OCI-LY1 (cell line): ENCODE measurements around the gene TNC.

Experiments used
- H2AFZ ChIP-seq: fragments of 200-600 bp; sonication (generic), shearing (Covaris generic); 2 replicates; pipeline ENCODE4 v1.6.0; 2014; ENCODE audit warnings: antibody characterized with exemption, mild to moderate bottlenecking, low read length
- H3F3A ChIP-seq: fragments of 200-600 bp; sonication (generic), shearing (Covaris generic); 2 replicates; pipeline ENCODE4 v1.6.0; 2014; ENCODE audit warnings: mild to moderate bottlenecking, antibody characterized with exemption, low read length, moderate library complexity; ENCODE audit not compliant: insufficient read depth
- H3K27ac ChIP-seq: fragments of 200-600 bp; sonication (generic); 2 replicates; pipeline ENCODE4 v1.5.1; 2014; ENCODE audit warnings: low read length, mixed run types, mild to moderate bottlenecking, low read depth; ENCODE audit not compliant: poor library complexity, severe bottlenecking
- H3K27me3 ChIP-seq: fragments of 200-600 bp; sonication (generic); 2 replicates; pipeline ENCODE4 v1.6.0; 2014; ENCODE audit warnings: antibody characterized with exemption, mild to moderate bottlenecking, low read length, moderate library complexity; ENCODE audit not compliant: insufficient read depth
- H3K36me3 ChIP-seq: fragments of 200-600 bp; sonication (generic); 2 replicates; pipeline ENCODE4 v1.6.1; 2014; ENCODE audit warnings: mild to moderate bottlenecking, antibody characterized with exemption, low read length, moderate library complexity, mixed read lengths; ENCODE audit not compliant: insufficient read depth
- H3K4me1 ChIP-seq: fragments of 200-600 bp; sonication (generic); 2 replicates; pipeline ENCODE4 v1.5.1; 2014; ENCODE audit warnings: mild to moderate bottlenecking, low read length, moderate library complexity; ENCODE audit not compliant: insufficient read depth, severe bottlenecking
- H3K4me2 ChIP-seq: fragments of 200-600 bp; sonication (generic), shearing (Covaris generic); 2 replicates; pipeline ENCODE4 v1.6.1; 2014; ENCODE audit warnings: low read length
- H3K4me3 ChIP-seq: fragments of 200-600 bp; sonication (generic); 2 replicates; pipeline ENCODE4 v1.5.1; 2014; ENCODE audit warnings: low read length, low read depth, mild to moderate bottlenecking, mixed read lengths; ENCODE audit not compliant: poor library complexity, severe bottlenecking
- H3K79me2 ChIP-seq: fragments of 200-600 bp; shearing (Covaris generic); 2 replicates; pipeline ENCODE4 v1.6.1; 2016; ENCODE audit warnings: mixed run types, low read length, mixed read lengths; ENCODE audit not compliant: insufficient read depth
- H3K9ac ChIP-seq: fragments of 200-600 bp; sonication (generic), shearing (Covaris generic); 2 replicates; pipeline ENCODE4 v1.6.1; 2014; ENCODE audit warnings: mild to moderate bottlenecking, low read length, mixed read lengths
- H3K9me2 ChIP-seq: fragments of 200-600 bp; sonication (generic), shearing (Covaris generic); 2 replicates; pipeline ENCODE4 v1.6.1; 2014; ENCODE audit warnings: low read depth, mild to moderate bottlenecking, low read length, mixed read lengths
- H3K9me3 ChIP-seq: fragments of 200-600 bp; shearing (Covaris generic); 2 replicates; pipeline ENCODE4 v1.6.1; 2014; ENCODE audit warnings: low read length, mixed read lengths
- H4K20me1 ChIP-seq: fragments of 200-600 bp; sonication (generic), shearing (Covaris generic); 2 replicates; pipeline ENCODE4 v1.6.0; 2016; ENCODE audit warnings: mild to moderate bottlenecking, low read length; ENCODE audit not compliant: insufficient read depth
- EZH2 ChIP-seq: fragments of 200-600 bp; sonication (generic), shearing (Covaris generic); IDR thresholded peaks from 2 replicates; pipeline ENCODE4 v1.8.0; 2017; ENCODE audit warnings: borderline replicate concordance, mixed run types, mild to moderate bottlenecking, antibody characterized with exemption, low read length, moderate library complexity, mixed read lengths
- TF ChIP-seq, protein P1 (sequence below): fragments of 200-600 bp; sonication (generic), shearing (Covaris generic); IDR thresholded peaks from 2 replicates; pipeline ENCODE4 v1.5.1; 2017; ENCODE audit warnings: mild to moderate bottlenecking, antibody characterized with exemption, low read length, moderate library complexity, mixed read lengths

Gene TNC

GRCh38 chr9:115025721-115026120 lies 92.2 kb downstream of the TNC start:
- Histone ChIP-seq H3K79me2 (no peaks in the 10 kb centered on the region), H3K4me1 (no peaks in the 10 kb centered on the region), H3K4me3 (no peak overlapping the region), H2AFZ (no peak overlapping the region), H3K9me2 (no peaks in the 10 kb centered on the region), H3K36me3 (no peaks in the 10 kb centered on the region), H3K9ac (no peak overlapping the region), H3K4me2 (no peak overlapping the region), H3K27ac (no peak overlapping the region), H4K20me1 (no peaks in the 10 kb centered on the region), H3K9me3 (no peaks in the 10 kb centered on the region), H3F3A (no peaks in the 10 kb centered on the region), H3K27me3 (no peaks in the 10 kb centered on the region)
- no peak for TF ChIP-seq EZH2
- TF ChIP-seq, protein P1, sequence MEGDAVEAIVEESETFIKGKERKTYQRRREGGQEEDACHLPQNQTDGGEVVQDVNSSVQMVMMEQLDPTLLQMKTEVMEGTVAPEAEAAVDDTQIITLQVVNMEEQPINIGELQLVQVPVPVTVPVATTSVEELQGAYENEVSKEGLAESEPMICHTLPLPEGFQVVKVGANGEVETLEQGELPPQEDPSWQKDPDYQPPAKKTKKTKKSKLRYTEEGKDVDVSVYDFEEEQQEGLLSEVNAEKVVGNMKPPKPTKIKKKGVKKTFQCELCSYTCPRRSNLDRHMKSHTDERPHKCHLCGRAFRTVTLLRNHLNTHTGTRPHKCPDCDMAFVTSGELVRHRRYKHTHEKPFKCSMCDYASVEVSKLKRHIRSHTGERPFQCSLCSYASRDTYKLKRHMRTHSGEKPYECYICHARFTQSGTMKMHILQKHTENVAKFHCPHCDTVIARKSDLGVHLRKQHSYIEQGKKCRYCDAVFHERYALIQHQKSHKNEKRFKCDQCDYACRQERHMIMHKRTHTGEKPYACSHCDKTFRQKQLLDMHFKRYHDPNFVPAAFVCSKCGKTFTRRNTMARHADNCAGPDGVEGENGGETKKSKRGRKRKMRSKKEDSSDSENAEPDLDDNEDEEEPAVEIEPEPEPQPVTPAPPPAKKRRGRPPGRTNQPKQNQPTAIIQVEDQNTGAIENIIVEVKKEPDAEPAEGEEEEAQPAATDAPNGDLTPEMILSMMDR = no peak

GRCh38 chr9:115024925-115025535 lies 92.9 kb downstream of the TNC start:
- Histone ChIP-seq H3K9me2 (no peaks in the 10 kb centered on the region), H3K9ac (no peak overlapping the region), H3F3A (no peaks in the 10 kb centered on the region), H2AFZ (no peak overlapping the region), H3K4me2 (no peak overlapping the region), H3K79me2 (no peaks in the 10 kb centered on the region), H3K36me3 (no peaks in the 10 kb centered on the region), H4K20me1 (no peaks in the 10 kb centered on the region), H3K27ac (no peak overlapping the region), H3K27me3 (no peaks in the 10 kb centered on the region), H3K9me3 (no peaks in the 10 kb centered on the region), H3K4me1 (no peaks in the 10 kb centered on the region), H3K4me3 (no peak overlapping the region)
- TF ChIP-seq, protein P1 = no peak
- TF ChIP-seq EZH2 = no peak

- Histone ChIP-seq H3K9me2 (no peaks in the 10 kb centered on the region), H3K4me2 (no peak overlapping the region), H2AFZ (no peak overlapping the region), H3K79me2 (no peaks in the 10 kb centered on the region), H4K20me1 (no peaks in the 10 kb centered on the region), H3K9ac (no peak overlapping the region), H3K27ac (no peak overlapping the region), H3K27me3 (no peaks in the 10 kb centered on the region), H3F3A (no peaks in the 10 kb centered on the region), H3K4me1 (no peaks in the 10 kb centered on the region), H3K36me3 (no peaks in the 10 kb centered on the region), H3K9me3 (no peaks in the 10 kb centered on the region), H3K4me3 (no peak overlapping the region)
- no peak for TF ChIP-seq EZH2
- TF ChIP-seq, protein P1 = no peak
Observed at GRCh38 chr9:115022760-115023434, 95.1 kb downstream of the TNC start.
